HG03135 (cell line): ENCODE measurements around the gene DYRK4.
"Not testable (repeated sequence)": the region's sequence is repeated elsewhere in the genome, so short reads cannot be mapped to it uniquely, and the experiment has no call there.

Source experiments
- ATAC-seq: cut with Tn5 transposase; IDR thresholded peaks from one replicate; pipeline ENCODE4 v1.9.1; 2021; ENCODE audit warnings: mild to moderate bottlenecking, moderate library complexity; ENCODE audit not compliant: unreplicated experiment

DYRK4 gene, protein sequence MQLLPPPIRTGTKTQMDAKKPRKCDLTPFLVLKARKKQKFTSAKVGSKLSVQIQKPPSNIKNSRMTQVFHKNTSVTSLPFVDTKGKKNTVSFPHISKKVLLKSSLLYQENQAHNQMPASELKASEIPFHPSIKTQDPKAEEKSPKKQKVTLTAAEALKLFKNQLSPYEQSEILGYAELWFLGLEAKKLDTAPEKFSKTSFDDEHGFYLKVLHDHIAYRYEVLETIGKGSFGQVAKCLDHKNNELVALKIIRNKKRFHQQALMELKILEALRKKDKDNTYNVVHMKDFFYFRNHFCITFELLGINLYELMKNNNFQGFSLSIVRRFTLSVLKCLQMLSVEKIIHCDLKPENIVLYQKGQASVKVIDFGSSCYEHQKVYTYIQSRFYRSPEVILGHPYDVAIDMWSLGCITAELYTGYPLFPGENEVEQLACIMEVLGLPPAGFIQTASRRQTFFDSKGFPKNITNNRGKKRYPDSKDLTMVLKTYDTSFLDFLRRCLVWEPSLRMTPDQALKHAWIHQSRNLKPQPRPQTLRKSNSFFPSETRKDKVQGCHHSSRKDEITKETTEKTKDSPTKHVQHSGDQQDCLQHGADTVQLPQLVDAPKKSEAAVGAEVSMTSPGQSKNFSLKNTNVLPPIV

DNA sequence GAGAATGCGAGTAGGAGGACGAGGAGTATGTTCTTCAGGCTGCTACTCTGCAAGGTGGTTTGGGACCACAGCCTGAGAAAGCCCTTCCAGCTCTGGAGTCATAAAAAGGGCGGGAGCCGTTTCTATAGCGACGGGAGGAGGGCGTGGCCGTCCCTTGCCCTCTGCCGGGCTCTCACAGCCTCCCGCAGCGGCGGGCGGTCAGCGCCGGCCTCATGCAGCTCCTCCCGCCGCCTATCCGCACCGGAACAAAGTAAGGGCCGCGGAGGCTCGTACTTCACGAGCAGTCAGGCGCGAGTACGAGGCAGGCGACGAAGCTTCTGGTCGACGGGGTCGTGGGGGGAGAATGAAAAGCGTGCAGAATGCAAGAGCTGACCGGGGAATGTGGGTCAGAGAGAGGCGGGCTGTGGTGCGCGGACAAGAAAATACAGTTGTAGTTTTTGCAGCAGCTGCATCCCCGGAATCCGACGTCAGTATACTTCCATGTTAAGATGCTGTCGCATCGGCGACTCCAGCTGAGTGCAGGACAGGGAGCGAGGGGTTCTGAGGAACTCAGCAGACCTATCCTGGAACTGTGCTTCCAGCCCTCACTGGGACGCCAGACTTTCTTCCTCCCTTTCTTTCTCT lies at the start of gene DYRK4:
Gene DYRK4, plus strand, starts transcription at position 175 of the 624 bp plus-strand sequence. Its CDS starts 38 bp downstream, at position 213.
- ATAC-seq, result no peak

DNA sequence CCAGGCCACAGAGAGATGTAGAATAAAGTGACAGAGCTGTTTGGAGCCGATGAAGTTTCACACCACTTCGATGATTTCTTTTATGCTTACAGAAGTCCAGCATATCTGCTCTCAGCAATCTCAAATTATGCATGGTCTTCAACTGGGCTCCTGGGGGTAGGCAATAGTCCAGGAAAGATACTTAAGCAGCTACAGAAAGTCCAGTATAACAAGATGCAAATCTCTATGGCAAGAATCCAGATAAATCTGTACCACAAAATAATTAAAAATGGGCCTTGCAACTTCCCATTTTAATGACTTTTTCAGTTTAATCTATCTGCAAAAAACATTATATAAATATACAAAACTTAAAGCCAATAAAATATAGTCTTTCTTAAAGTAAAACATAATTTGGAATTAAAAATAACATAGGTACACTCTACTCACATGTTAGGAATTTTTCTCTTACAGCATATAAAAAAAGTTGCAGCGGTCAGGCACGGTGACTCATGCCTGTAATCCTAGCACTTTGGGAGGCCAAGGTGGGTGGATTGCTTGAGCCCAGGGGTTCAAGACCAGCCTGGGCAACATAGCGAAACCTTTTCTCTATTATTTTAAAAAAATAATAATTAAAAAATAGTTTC lies 43.8 kb upstream of the DYRK4 start:
- no peak for ATAC-seq

DNA sequence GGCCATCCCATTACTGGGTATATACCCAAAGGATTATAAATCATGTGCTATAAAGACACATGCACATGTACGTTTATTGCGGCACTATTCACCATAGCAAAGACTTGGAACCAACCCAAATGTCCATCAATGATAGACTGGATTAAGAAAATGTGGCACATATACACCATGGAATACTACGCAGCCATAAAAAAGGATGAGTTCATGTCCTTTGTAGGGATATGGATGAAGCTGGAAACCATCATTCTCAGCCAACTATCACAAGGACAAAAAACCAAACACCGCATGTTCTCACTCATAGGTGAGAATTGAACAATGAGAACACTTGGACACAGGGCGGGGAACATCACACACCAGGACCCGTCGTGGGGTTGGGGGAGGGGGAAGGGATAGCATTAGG lies 38.6 kb upstream of the DYRK4 start:
- ATAC-seq, result not testable (repeated sequence)

DNA sequence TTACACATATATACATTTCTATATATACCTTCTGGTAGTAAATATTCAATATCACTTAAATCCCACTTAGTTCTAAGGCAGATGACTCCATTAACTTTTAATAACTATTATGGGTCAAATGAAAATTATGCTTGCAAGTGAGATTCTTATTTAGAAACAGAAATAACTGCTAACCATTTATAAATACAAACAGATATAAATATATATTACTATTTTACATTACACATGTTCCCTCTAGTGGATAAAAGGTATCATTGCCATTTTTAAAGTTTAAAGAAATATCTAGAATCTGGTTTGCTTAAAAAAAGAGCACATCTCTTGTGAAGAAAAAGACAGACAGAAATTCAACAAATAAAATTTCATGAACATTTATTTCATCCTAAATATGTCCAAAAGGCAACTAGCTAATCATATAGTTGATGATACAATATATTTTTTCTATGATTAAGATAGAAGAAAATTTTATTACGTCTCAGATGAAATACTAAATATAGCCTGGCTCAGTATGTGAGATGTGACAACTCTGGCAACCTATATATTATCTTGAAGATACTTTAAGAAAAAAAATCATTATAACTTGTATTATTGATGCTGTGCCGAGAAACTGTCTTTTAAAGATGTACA lies 35.0 kb upstream of the DYRK4 start:
- no peak for ATAC-seq

DNA sequence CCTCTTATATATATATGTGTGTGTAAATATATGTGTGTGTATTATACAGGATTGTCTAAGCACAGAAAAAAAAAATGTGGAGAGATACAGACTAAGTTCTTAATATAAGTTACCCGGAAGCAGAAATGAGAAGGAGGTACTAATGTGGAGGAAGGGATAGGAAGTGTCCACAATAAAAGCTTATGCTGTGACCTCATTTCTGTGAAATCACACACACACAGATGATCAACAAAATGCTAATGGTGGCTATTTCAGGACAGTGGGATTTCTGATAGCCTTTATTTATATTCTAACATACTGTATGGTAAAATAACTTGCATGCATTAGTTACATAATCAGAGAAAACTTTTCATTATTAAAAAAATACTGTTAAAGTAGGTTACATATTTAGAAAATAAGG lies 31.8 kb upstream of the DYRK4 start:
- ATAC-seq, result no peak

DNA sequence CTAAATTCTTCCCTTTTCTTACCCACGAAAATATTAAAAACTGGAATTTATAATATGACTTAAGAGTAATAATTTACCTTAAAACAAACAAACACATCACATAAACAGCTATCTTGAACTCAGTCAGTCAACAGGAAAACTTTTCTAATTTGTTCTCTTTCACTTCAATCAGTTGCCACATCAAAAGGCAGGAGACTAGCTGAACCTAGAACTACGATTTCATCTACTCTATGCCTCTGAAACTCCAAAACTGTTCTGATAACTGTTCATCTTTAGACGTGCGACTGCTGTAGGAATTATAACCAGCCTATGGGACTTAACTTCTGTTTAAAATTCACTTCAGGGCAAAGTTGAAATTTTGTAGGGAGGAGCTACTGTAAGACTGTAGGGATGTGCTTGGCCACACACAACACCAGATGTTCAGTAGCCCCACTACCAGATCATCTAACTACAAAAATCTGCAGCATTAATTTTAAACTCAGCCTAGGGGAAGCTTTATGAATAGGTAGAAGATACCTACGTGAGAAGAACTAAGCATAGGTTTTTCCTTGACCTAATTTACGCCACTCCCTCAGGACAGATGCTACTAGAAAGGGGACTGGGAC lies 30.9 kb upstream of the DYRK4 start:
- no peak for ATAC-seq

DNA sequence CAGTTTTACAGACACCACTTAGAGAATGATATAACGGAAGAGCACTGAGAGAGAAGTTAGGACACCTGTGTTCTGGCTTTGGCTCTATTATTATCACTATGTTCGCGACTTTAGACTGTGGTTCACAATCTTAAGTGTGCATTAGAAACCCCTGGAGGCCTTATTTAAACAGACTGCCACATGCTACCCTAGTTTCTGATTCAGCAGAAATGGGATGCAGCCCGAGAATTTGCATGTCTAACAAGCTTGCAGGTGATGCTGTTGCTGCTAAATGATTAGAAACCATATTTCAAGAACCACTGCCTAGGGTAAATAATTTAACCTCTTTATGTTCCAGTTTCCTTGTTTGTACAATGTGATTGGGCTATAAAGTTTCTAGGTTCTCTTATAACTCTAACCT lies 26.9 kb upstream of the DYRK4 start:
- ATAC-seq, result no peak

DNA sequence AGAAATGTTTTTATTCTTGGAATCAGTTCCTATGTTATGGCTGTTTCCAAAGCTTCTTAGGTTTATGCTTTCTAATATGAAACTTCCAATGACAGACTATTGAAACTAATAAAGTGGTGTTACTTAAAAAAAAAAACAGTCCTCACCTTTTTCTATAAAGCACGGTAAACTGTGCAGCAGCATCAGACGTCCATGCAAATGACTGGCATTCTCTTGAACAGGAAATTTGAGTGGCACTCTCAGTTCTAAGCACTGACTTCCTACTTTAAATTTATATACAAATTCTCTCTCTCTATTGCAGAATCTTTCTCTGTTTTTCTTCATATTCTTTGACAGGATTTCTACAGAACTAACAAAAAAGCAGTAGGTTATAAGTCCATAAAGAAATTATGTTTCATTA lies 26.1 kb upstream of the DYRK4 start:
- ATAC-seq, result no peak

DNA sequence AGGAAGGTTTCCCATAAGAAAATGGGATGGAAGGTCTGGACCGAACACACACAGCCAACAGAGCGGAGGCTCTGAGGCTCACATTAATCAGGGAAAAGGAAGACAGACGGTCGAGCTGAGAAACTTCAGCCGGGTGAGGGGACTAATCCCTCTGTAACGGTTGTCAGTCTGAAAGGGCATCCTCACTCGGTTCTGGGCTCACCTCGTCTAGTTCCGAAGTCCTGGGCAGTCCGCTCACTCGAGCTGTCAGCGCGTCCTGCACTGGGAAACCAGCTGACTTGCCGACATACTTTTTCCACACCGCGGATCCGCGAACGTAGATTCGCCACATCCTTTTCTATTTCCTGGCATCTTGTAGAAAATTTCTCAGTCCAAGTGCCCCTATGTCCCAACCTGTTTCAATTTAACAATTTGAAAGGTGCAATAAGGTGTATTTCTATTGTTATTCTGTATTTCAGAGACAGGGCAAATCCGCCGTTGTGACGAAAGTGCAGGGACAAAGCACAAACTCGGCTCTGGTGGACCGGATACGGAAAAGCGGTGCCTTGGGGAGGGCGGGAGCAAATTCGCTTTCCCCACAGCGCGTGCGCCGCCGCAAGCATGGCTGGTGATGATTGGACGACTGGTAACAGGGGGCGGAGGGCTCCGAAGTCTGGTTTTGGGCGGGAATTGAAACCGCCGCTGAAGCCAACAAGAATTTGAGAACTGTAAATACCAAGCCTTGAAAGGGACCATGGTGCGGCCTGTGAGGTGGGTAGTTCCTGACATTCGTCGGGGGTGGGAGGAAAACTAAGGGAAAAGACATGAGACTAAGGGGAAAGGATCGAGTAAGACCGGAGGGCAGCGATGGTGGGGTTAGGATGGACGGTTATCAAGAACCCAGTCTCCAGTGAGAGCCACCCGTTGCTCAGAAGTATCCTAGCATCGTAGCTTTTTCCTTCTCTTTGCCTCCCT lies 23.5 kb upstream of the DYRK4 start, which contains the start of gene RAD51AP1:
Gene RAD51AP1, plus strand, starts transcription at position 684 of the 954 bp plus-strand sequence. Its CDS starts 50 bp downstream, at position 734.
- ATAC-seq, result peak; percentile 81

DNA sequence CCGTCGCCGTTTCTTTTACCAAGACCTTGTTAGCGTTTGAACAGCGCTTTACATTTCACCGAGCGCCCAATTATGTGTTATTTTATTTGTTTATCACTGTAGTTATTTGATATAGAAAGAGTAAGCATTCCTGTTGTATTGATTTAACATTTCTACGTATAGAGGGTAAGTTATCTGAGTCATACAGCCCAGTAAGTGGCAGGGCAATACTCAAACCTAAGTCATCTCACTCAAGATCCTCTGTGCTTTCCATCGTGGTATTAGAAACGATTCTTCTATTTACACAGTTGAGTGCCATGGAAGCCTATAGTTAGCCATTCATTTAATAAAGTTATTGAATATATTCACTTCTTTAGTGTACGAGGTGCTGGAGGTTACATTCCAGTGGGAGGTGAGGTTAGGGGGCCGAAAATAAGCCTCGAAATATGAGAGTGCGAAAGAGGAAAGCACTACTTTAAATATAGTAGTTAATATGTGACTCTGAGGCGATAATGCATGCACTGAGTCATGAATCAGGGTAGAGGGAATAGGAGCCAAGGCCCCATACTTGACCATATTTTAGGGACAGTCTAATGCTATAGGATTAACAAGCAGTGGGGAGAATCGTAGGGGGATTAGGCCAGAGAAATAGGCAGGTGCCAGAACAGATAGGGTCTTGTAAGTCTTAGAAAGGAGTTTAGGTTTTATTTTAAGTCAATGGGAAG lies 22.7 kb upstream of the DYRK4 start:
- ATAC-seq, result no peak

DNA sequence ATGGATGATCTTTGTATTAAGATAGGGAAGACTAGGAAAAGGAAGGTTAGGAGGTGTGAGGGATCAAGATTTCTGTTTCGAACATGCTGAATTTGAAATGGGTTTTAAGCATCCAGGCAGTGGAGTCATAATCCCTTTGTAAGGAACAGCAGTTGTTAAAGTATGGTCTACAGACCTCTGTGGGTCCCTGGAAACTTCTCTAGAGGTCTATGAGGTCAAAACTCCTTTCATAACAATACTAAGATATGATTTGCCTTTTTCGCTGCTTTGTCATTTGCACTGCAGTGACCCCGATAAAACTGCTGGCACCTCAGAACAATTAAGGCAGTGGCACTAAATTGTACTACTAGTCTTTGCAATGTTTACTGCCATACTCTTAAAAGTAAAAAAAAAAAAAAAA lies 21.8 kb upstream of the DYRK4 start:
- ATAC-seq, result no peak

DNA sequence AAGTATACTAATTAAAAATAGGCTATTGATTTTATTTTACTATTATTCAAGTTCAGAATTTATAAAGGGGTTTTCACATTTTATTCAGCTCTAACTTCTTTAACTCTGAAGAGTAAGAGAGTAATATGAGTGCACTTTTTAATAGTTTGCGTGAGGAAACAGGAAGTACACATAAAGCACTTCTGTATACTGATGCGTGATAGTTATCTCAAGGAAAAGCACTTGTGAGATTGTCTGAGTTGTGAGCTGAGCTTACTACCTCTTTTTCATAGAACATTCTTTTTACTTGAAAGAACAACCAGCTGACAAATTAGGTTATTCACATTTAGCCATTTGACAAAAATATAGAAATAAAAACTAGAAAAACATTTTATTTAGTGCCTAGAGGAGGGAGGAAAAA lies 21.4 kb upstream of the DYRK4 start:
- no peak for ATAC-seq

DNA sequence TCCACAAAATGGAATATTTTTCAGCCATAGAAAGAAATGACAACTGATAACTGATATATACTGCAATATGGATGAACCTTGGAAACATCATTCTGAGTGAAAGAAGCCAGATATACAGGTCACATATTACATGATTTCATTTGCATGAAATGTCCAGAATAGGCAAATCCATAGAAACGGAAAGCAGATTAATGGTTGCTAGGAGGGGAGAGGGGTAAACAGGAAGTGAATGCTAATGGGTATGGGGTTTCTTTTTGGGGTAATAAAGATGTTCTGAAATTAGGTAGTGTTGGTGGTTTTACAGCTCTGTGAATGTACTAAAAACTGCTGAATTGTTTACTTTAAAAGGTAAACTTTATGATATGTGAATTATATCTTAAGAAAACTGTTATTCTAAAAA lies 16.8 kb upstream of the DYRK4 start:
- peak; percentile 50 for ATAC-seq

DNA sequence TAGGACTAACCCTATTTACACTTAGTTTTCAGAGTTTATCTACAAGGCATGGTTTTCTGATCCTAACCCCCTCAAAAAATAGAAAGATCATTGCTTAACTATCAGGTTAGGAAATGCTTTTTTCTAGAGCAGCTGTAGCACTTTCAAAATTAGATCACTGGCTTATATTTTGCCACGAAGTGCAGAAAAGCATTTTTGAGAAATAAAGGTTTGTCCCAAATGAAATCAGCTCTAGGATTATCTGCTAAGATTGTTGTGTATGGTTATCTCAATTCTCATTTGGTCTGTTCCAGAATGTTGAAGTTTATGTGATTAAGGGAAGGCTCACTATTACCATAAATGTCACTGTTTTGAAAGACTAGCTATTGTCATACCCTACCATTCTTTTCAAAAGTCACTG lies 9.8 kb upstream of the DYRK4 start:
- ATAC-seq, result no peak

DNA sequence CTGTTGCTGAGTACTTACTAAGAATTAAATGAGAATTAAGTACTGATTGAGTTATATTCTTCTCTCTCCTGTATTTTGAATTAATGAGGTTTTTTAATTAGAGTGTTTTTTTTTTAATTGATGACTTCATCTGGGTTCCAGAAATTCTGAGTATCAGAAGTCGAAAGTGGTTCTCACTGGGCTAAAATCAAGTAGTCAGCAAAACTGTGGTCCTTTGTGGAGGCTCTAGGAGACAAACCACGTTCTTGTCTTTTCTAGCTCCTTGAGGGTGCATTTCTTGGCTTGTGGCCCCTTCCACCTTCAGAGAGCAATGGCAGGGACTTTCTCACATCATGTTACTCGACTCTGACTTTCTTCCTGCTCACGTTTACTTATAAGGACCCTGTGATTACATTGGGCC lies 8.1 kb upstream of the DYRK4 start:
- no peak for ATAC-seq

DNA sequence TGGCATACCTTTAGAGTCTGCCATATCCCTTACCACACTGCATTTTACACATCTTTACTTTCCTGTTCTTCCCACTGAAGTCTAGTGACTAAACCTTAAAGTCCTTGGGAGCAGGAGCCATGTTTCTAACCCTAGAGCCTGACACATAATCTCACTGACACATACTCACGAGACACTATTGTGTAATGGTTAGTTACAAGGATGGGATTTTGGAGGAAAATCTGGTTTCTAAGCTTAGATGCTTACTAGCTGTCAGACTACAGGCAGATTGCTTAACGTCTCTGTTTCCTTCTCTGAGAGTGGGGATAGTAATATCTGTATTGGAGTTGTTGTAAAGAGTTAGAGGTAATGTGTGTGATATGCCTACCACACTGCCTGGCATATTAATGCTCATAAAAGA lies 6.2 kb upstream of the DYRK4 start:
- ATAC-seq, result no peak

DNA sequence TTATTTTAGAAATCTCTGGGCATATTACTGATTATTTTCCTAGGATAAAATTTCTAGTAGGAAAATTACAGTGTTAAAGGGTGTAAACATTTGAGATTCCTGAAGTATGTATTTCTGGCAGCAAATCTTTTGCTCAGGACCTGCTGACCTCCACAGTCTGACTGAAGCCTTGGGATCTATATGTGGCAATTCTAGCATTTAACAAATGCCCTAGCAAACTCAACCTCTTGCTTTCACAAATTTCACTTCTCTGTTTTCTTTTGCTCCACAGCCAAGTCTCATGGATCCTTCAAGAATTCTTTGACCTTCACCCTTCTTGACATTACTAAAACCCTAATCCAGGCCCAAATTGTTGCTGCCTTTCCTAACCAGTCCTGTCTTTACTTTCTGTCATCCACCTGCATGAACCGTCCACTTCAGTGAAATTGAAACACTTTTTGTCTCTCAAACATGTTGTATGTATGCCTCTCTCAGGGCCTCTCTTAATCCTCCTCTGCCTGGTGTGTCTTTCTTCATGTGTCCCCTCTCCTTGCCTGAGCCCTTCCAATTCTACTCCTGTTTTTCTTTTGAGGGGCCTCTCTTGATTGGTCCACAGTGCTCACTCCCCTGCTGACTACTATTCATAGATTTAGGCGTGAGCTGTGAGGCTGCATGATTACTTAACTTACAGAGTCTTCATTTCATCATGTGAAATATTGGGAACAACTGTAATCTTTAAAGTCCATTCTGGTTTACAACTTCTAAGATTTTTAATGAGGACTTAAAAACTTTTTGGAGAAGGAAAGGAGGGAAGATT lies 5.1 kb upstream of the DYRK4 start:
- no peak for ATAC-seq

DNA sequence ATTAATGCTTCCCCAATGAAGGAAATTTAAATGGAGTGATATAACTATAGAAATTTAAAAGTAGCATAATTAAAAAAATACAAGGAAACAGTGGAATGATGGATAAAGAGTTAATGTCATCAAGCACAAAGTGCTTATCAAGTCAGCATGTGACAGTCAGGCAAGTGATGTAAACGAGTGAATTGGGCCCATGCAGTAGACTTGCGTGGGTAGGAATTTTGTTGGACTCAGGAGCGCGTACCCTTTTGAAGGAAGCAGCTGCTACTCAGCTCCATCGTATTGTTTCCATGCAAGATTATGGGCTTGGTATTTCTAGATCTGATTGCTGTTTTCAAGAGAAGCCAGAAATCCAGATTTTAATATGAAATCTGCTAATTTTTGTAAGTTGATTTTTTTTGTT lies 4.4 kb upstream of the DYRK4 start:
- no peak for ATAC-seq
